Measurements from ENCODE around the gene MAST4. TPM values are rescaled to one million over a fixed set of nuclear protein-coding genes. Genes with fewer than 3 reads are reported as not detected.

The MAST4 gene
- total and polyA plus RNA-seq, 2 donors: 17.0 to 18.8 TPM

- Histone ChIP-seq H3K27ac (ENCODE audit: low read depth in 1 of 2, low read length in 1 of 2) (no peak overlapping the region), H3K4me1 (ENCODE audit: control insufficient read depth in 2 of 2, insufficient read depth in 2 of 2, low read length in 2 of 2) (no peaks in the 10 kb centered on the region), H3K27me3 (ENCODE audit: control insufficient read depth in 2 of 2, insufficient read depth in 1 of 2, low read length in 1 of 2) (no peaks in the 10 kb centered on the region), H3K9me3 (ENCODE audit: control insufficient read depth in 2 of 2, insufficient read depth in 1 of 2, low read length in 1 of 2) (no peaks in the 10 kb centered on the region), H3K36me3 (ENCODE audit: control insufficient read depth in 2 of 2, insufficient read depth in 2 of 2, low read length in 1 of 2) (no peaks in the 10 kb centered on the region), H3K4me3 (ENCODE audit: low read length in 2 of 2) (no peak overlapping the region)
- DNase-seq (ENCODE audit: low read depth in 6 of 9, low spot score in 9 of 9): no peak
- 98% methylated on average over 1 of the region's 1 CpG for WGBS
Measured at GRCh38 chr5:66908230-66908629, 312.0 kb downstream of the MAST4 start.

GRCh38 chr5:66909364-66909763, 313.2 kb downstream of the MAST4 start:
- Histone ChIP-seq H3K9me3 (ENCODE audit: control insufficient read depth in 2 of 2, insufficient read depth in 1 of 2, low read length in 1 of 2) (no peaks in the 10 kb centered on the region), H3K36me3 (ENCODE audit: control insufficient read depth in 2 of 2, insufficient read depth in 2 of 2, low read length in 1 of 2) (no peaks in the 10 kb centered on the region), H3K4me1 (ENCODE audit: control insufficient read depth in 2 of 2, insufficient read depth in 2 of 2, low read length in 2 of 2) (no peaks in the 10 kb centered on the region), H3K27ac (ENCODE audit: low read depth in 1 of 2, low read length in 1 of 2) (no peak overlapping the region), H3K4me3 (ENCODE audit: low read length in 2 of 2) (no peak overlapping the region), H3K27me3 (ENCODE audit: control insufficient read depth in 2 of 2, insufficient read depth in 1 of 2, low read length in 1 of 2) (no peaks in the 10 kb centered on the region)
- no peak for DNase-seq (ENCODE audit: low read depth in 6 of 9, low spot score in 9 of 9)
- WGBS: 99% methylated on average over 3 of the region's 3 CpGs

- DNase-seq (ENCODE audit: low read depth in 6 of 9, low spot score in 9 of 9): peak in 1 of 9 donors; percentile 18
- no peak overlapping the region for H3K4me3 ChIP-seq (ENCODE audit: low read length in 2 of 2)
- H3K27ac ChIP-seq (ENCODE audit: low read depth in 1 of 2, low read length in 1 of 2): no peak overlapping the region
- no peaks in the 10 kb centered on the region for H3K36me3 ChIP-seq (ENCODE audit: control insufficient read depth in 2 of 2, insufficient read depth in 2 of 2, low read length in 1 of 2)
- H3K4me1 ChIP-seq (ENCODE audit: control insufficient read depth in 2 of 2, insufficient read depth in 2 of 2, low read length in 2 of 2): no peaks in the 10 kb centered on the region
- H3K27me3 ChIP-seq (ENCODE audit: control insufficient read depth in 2 of 2, insufficient read depth in 1 of 2, low read length in 1 of 2): no peaks in the 10 kb centered on the region
- no peaks in the 10 kb centered on the region for H3K9me3 ChIP-seq (ENCODE audit: control insufficient read depth in 2 of 2, insufficient read depth in 1 of 2, low read length in 1 of 2)
Measured at GRCh38 chr5:66912787-66913186, 316.6 kb downstream of the MAST4 start.

- H3K27me3 ChIP-seq (ENCODE audit: control insufficient read depth in 2 of 2, insufficient read depth in 1 of 2, low read length in 1 of 2): no peaks in the 10 kb centered on the region
- no peaks in the 10 kb centered on the region for H3K9me3 ChIP-seq (ENCODE audit: control insufficient read depth in 2 of 2, insufficient read depth in 1 of 2, low read length in 1 of 2)
- no peaks in the 10 kb centered on the region for H3K36me3 ChIP-seq (ENCODE audit: control insufficient read depth in 2 of 2, insufficient read depth in 2 of 2, low read length in 1 of 2)
- no peak for DNase-seq (ENCODE audit: low read depth in 6 of 9, low spot score in 9 of 9)
- H3K4me1 ChIP-seq (ENCODE audit: control insufficient read depth in 2 of 2, insufficient read depth in 2 of 2, low read length in 2 of 2): no peaks in the 10 kb centered on the region
- WGBS: 93% methylated on average over 7 of the region's 7 CpGs
- no peak overlapping the region for H3K27ac ChIP-seq (ENCODE audit: low read depth in 1 of 2, low read length in 1 of 2)
- no peak overlapping the region for H3K4me3 ChIP-seq (ENCODE audit: low read length in 2 of 2)
Measured at GRCh38 chr5:66915531-66915930, 319.3 kb downstream of the MAST4 start.

- no peak overlapping the region for H3K27ac ChIP-seq (ENCODE audit: low read depth in 1 of 2, low read length in 1 of 2)
- DNase-seq (ENCODE audit: low read depth in 6 of 9, low spot score in 9 of 9): no peak
- no peaks in the 10 kb centered on the region for H3K4me1 ChIP-seq (ENCODE audit: control insufficient read depth in 2 of 2, insufficient read depth in 2 of 2, low read length in 2 of 2)
- H3K36me3 ChIP-seq (ENCODE audit: control insufficient read depth in 2 of 2, insufficient read depth in 2 of 2, low read length in 1 of 2): no peaks in the 10 kb centered on the region
- no peaks in the 10 kb centered on the region for H3K9me3 ChIP-seq (ENCODE audit: control insufficient read depth in 2 of 2, insufficient read depth in 1 of 2, low read length in 1 of 2)
- no peaks in the 10 kb centered on the region for H3K27me3 ChIP-seq (ENCODE audit: control insufficient read depth in 2 of 2, insufficient read depth in 1 of 2, low read length in 1 of 2)
- no peak overlapping the region for H3K4me3 ChIP-seq (ENCODE audit: low read length in 2 of 2)
- 85% methylated on average over 5 of the region's 5 CpGs for WGBS
Measured at GRCh38 chr5:66922881-66923280, 326.7 kb downstream of the MAST4 start.

- no peaks in the 10 kb centered on the region for H3K9me3 ChIP-seq (ENCODE audit: control insufficient read depth in 2 of 2, insufficient read depth in 1 of 2, low read length in 1 of 2)
- no peaks in the 10 kb centered on the region for H3K4me1 ChIP-seq (ENCODE audit: control insufficient read depth in 2 of 2, insufficient read depth in 2 of 2, low read length in 2 of 2)
- DNase-seq (ENCODE audit: low read depth in 6 of 9, low spot score in 9 of 9): no peak
- H3K36me3 ChIP-seq (ENCODE audit: control insufficient read depth in 2 of 2, insufficient read depth in 2 of 2, low read length in 1 of 2): no peaks in the 10 kb centered on the region
- H3K4me3 ChIP-seq (ENCODE audit: low read length in 2 of 2): no peak overlapping the region
- no peak overlapping the region for H3K27ac ChIP-seq (ENCODE audit: low read depth in 1 of 2, low read length in 1 of 2)
- no peaks in the 10 kb centered on the region for H3K27me3 ChIP-seq (ENCODE audit: control insufficient read depth in 2 of 2, insufficient read depth in 1 of 2, low read length in 1 of 2)
- WGBS: 10% methylated on average over 1 of the region's 1 CpG
Measured at GRCh38 chr5:66923457-66923856, 327.3 kb downstream of the MAST4 start.

GRCh38 chr5:66923922-66924321, 327.7 kb downstream of the MAST4 start:
- Histone ChIP-seq H3K9me3 (ENCODE audit: control insufficient read depth in 2 of 2, insufficient read depth in 1 of 2, low read length in 1 of 2) (no peaks in the 10 kb centered on the region), H3K4me3 (ENCODE audit: low read length in 2 of 2) (no peak overlapping the region), H3K27me3 (ENCODE audit: control insufficient read depth in 2 of 2, insufficient read depth in 1 of 2, low read length in 1 of 2) (no peaks in the 10 kb centered on the region), H3K27ac (ENCODE audit: low read depth in 1 of 2, low read length in 1 of 2) (no peak overlapping the region), H3K36me3 (ENCODE audit: control insufficient read depth in 2 of 2, insufficient read depth in 2 of 2, low read length in 1 of 2) (no peaks in the 10 kb centered on the region), H3K4me1 (ENCODE audit: control insufficient read depth in 2 of 2, insufficient read depth in 2 of 2, low read length in 2 of 2) (no peaks in the 10 kb centered on the region)
- no peak for DNase-seq (ENCODE audit: low read depth in 6 of 9, low spot score in 9 of 9)

GRCh38 chr5:66927140-66927539, 330.9 kb downstream of the MAST4 start:
- Histone ChIP-seq H3K27me3 (ENCODE audit: control insufficient read depth in 2 of 2, insufficient read depth in 1 of 2, low read length in 1 of 2) (no peaks in the 10 kb centered on the region), H3K4me3 (ENCODE audit: low read length in 2 of 2) (no peak overlapping the region), H3K4me1 (ENCODE audit: control insufficient read depth in 2 of 2, insufficient read depth in 2 of 2, low read length in 2 of 2) (no peaks in the 10 kb centered on the region), H3K9me3 (ENCODE audit: control insufficient read depth in 2 of 2, insufficient read depth in 1 of 2, low read length in 1 of 2) (no peaks in the 10 kb centered on the region), H3K36me3 (ENCODE audit: control insufficient read depth in 2 of 2, insufficient read depth in 2 of 2, low read length in 1 of 2) (no peaks in the 10 kb centered on the region), H3K27ac (ENCODE audit: low read depth in 1 of 2, low read length in 1 of 2) (no peak overlapping the region)
- DNase-seq (ENCODE audit: low read depth in 6 of 9, low spot score in 9 of 9): no peak

- Histone ChIP-seq H3K9me3 (ENCODE audit: control insufficient read depth in 2 of 2, insufficient read depth in 1 of 2, low read length in 1 of 2) (no peaks in the 10 kb centered on the region), H3K27ac (ENCODE audit: low read depth in 1 of 2, low read length in 1 of 2) (no peak overlapping the region), H3K4me3 (ENCODE audit: low read length in 2 of 2) (no peak overlapping the region), H3K36me3 (ENCODE audit: control insufficient read depth in 2 of 2, insufficient read depth in 2 of 2, low read length in 1 of 2) (no peaks in the 10 kb centered on the region), H3K27me3 (ENCODE audit: control insufficient read depth in 2 of 2, insufficient read depth in 1 of 2, low read length in 1 of 2) (no peaks in the 10 kb centered on the region), H3K4me1 (ENCODE audit: control insufficient read depth in 2 of 2, insufficient read depth in 2 of 2, low read length in 2 of 2) (no peaks in the 10 kb centered on the region)
- no peak for DNase-seq (ENCODE audit: low read depth in 6 of 9, low spot score in 9 of 9)
- 96% methylated on average over 1 of the region's 1 CpG for WGBS
Measured at GRCh38 chr5:66929281-66929680, 333.1 kb downstream of the MAST4 start.

- no peak for DNase-seq (ENCODE audit: low read depth in 6 of 9, low spot score in 9 of 9)
- no peaks in the 10 kb centered on the region for H3K9me3 ChIP-seq (ENCODE audit: control insufficient read depth in 2 of 2, insufficient read depth in 1 of 2, low read length in 1 of 2)
- WGBS: 91% methylated on average over 2 of the region's 2 CpGs
- no peaks in the 10 kb centered on the region for H3K36me3 ChIP-seq (ENCODE audit: control insufficient read depth in 2 of 2, insufficient read depth in 2 of 2, low read length in 1 of 2)
- no peaks in the 10 kb centered on the region for H3K4me1 ChIP-seq (ENCODE audit: control insufficient read depth in 2 of 2, insufficient read depth in 2 of 2, low read length in 2 of 2)
- no peak overlapping the region for H3K4me3 ChIP-seq (ENCODE audit: low read length in 2 of 2)
- H3K27me3 ChIP-seq (ENCODE audit: control insufficient read depth in 2 of 2, insufficient read depth in 1 of 2, low read length in 1 of 2): no peaks in the 10 kb centered on the region
- no peak overlapping the region for H3K27ac ChIP-seq (ENCODE audit: low read depth in 1 of 2, low read length in 1 of 2)
Measured at GRCh38 chr5:66929995-66930394, 333.8 kb downstream of the MAST4 start.
